ENCODE measurements around the gene SGMS1. TPM values are rescaled to one million over a fixed set of nuclear protein-coding genes. Genes with fewer than 3 reads are reported as not detected.
A peak's percentile ranks its signal among the peaks of the same experiment; 100 is the strongest.

Gene SGMS1
- total RNA-seq, 4 donors from 2014 or later, result 64.3 to 132 (median 87.0) TPM

- TF ChIP-seq POLR2A (IDR thresholded peaks at IDR 0.05; ENCODE audit: low read depth), result no peak
- no peak for TF ChIP-seq CTCF (IDR thresholded peaks at IDR 0.05)
- TF ChIP-seq EP300 (IDR thresholded peaks at IDR 0.05), result peak; percentile 82
- TF ChIP-seq POLR2AphosphoS5 (IDR thresholded peaks at IDR 0.05), result peak; percentile 60 to 90
- peaks cover 70 to 83% (median 81%) of the 10 kb centered on the region in 4 donors for H3K4me1 ChIP-seq
- no peaks in the 10 kb centered on the region for H3K36me3 ChIP-seq
- H3K9me3 ChIP-seq, result no peaks in the 10 kb centered on the region
- WGBS, result 30% methylated on average over 5 of the region's 5 CpGs
- intact Hi-C loops (cut with DNase I), result loop anchor here (5.0 kb wide), 1 partner anchor 141 kb away; no protein-coding TSS in a partner anchor
- DNase-seq (ENCODE audit: extremely low spot score), result no peak
- peak overlapping the region; percentile 38 to 65 (median 46) for H3K27ac ChIP-seq (replicated peaks in 1 of 4)
- H3K27me3 ChIP-seq, result no peaks in the 10 kb centered on the region
- no peak overlapping the region for H3K4me3 ChIP-seq
These were observed 65.4 kb downstream of the SGMS1 start for GRCh38 chr10:50558371-50558770.

GRCh38 chr10:50557130-50557682 is 66.5 kb downstream of the SGMS1 start:
- TF ChIP-seq CTCF (IDR thresholded peaks at IDR 0.05), result no peak
- TF ChIP-seq POLR2AphosphoS5 (IDR thresholded peaks at IDR 0.05), result no peak
- no peak for TF ChIP-seq POLR2A (IDR thresholded peaks at IDR 0.05; ENCODE audit: low read depth)
- no peak for TF ChIP-seq EP300 (IDR thresholded peaks at IDR 0.05)
- intact Hi-C loops (cut with DNase I), result loop anchor here (5.0 kb wide), 1 partner anchor 140 kb away; no protein-coding TSS in a partner anchor
- no peak overlapping the region for H3K4me3 ChIP-seq
- H3K27me3 ChIP-seq, result no peaks in the 10 kb centered on the region
- peaks cover 82 to 93% (median 90%) of the 10 kb centered on the region in 4 donors for H3K4me1 ChIP-seq
- no peaks in the 10 kb centered on the region for H3K9me3 ChIP-seq
- WGBS, result 86% methylated on average over 1 of the region's 1 CpG
- DNase-seq (ENCODE audit: extremely low spot score), result no peak
- H3K27ac ChIP-seq (replicated peaks in 1 of 4), result peak overlapping the region in 1 of 4 donors; percentile 45
- no peaks in the 10 kb centered on the region for H3K36me3 ChIP-seq

- intact Hi-C loops (cut with DNase I), result loop anchor here (5.0 kb wide), 1 partner anchor 139 kb away; no protein-coding TSS in a partner anchor
- peak in 1 of 2 donors; percentile 19 for TF ChIP-seq POLR2AphosphoS5 (IDR thresholded peaks at IDR 0.05)
- no peak for TF ChIP-seq POLR2A (IDR thresholded peaks at IDR 0.05; ENCODE audit: low read depth)
- DNase-seq (ENCODE audit: extremely low spot score), result no peak
- peak overlapping the region; percentile 50 to 64 (median 57) for H3K27ac ChIP-seq (replicated peaks in 1 of 4)
- H3K27me3 ChIP-seq, result no peaks in the 10 kb centered on the region
- peaks cover 78 to 93% (median 89%) of the 10 kb centered on the region in 4 donors for H3K4me1 ChIP-seq
- no peak overlapping the region for H3K4me3 ChIP-seq
- H3K9me3 ChIP-seq, result no peaks in the 10 kb centered on the region
- WGBS, result 84% methylated on average over 9 of the region's 9 CpGs
- no peaks in the 10 kb centered on the region for H3K36me3 ChIP-seq
These were observed 67.3 kb downstream of the SGMS1 start for GRCh38 chr10:50556237-50557120.

- no peaks in the 10 kb centered on the region for H3K36me3 ChIP-seq
- intact Hi-C loops (cut with DNase I), result loop anchor here (5.0 kb wide), 2 partner anchors 52 to 138 kb away; no protein-coding TSS in a partner anchor
- 57% methylated on average over 3 of the region's 3 CpGs for WGBS
- no peak for TF ChIP-seq EP300 (IDR thresholded peaks at IDR 0.05)
- peak in 1 of 2 donors; percentile 10 for TF ChIP-seq POLR2AphosphoS5 (IDR thresholded peaks at IDR 0.05)
- no peaks in the 10 kb centered on the region for H3K27me3 ChIP-seq
- no peak overlapping the region for H3K4me3 ChIP-seq
- H3K27ac ChIP-seq (replicated peaks in 1 of 4), result peak overlapping the region; percentile 50 to 64 (median 57)
- no peaks in the 10 kb centered on the region for H3K9me3 ChIP-seq
- no peak for DNase-seq (ENCODE audit: extremely low spot score)
- peaks cover 76 to 93% (median 85%) of the 10 kb centered on the region in 4 donors for H3K4me1 ChIP-seq
These were observed 68.7 kb downstream of the SGMS1 start for GRCh38 chr10:50554995-50555568.

GRCh38 chr10:50554376-50554994 is 69.3 kb downstream of the SGMS1 start:
- intact Hi-C loops (cut with DNase I), result loop anchor here (5.0 kb wide), 1 partner anchor 53 kb away; no protein-coding TSS in a partner anchor
- Histone ChIP-seq H3K4me1 (peaks cover 78 to 96% (median 88%) of the 10 kb centered on the region in 4 donors), H3K4me3 (no peak overlapping the region), H3K27ac (replicated peaks in 1 of 4) (peak overlapping the region; percentile 50 to 64 (median 57)), H3K9me3 (no peaks in the 10 kb centered on the region), H3K36me3 (no peaks in the 10 kb centered on the region), H3K27me3 (no peaks in the 10 kb centered on the region)
- WGBS, result 73% methylated on average over 4 of the region's 4 CpGs
- DNase-seq (ENCODE audit: extremely low spot score), result no peak
- TF ChIP-seq POLR2A (IDR thresholded peaks at IDR 0.05; ENCODE audit: low read depth) (no peak), EP300 (IDR thresholded peaks at IDR 0.05) (no peak), CTCF (IDR thresholded peaks at IDR 0.05) (no peak), POLR2AphosphoS5 (IDR thresholded peaks at IDR 0.05) (no peak)
